GM21529 (cell line): ENCODE data around the gene TBRG1.

Experiments used
- ATAC-seq: cut with Tn5 transposase; IDR thresholded peaks from one replicate; pipeline ENCODE4 v1.9.1; 2021; ENCODE audit not compliant: unreplicated experiment

TBRG1 gene

GRCh38 chr11:124612567-124613246 lies 10.0 kb upstream of the TBRG1 start:
- no peak for ATAC-seq

DNA sequence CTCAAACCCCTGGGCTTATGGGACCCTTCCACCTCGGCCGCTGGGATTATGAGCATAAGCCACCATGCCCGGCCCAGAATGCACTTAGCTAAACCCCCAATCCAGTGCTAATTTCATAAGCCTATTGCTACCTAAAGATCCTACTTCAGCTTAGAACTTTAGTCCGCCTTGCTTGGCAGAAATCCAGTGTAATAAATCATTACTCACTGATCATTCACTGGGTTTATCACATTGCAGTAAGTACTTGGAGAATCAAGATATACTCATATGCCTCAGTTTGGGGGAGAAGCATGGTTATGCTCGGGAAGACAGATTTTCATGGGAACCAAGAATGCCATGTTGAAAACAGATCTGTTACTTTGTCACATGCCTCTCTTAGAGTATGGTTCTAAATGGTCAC lies 3.8 kb upstream of the TBRG1 start:
- no peak for ATAC-seq

- no peak for ATAC-seq
Observed at GRCh38 chr11:124623861-124624525, 1.3 kb downstream of the TBRG1 start.

GRCh38 chr11:124625504-124626168 lies 3.0 kb downstream of the TBRG1 start:
- ATAC-seq, result no peak

DNA sequence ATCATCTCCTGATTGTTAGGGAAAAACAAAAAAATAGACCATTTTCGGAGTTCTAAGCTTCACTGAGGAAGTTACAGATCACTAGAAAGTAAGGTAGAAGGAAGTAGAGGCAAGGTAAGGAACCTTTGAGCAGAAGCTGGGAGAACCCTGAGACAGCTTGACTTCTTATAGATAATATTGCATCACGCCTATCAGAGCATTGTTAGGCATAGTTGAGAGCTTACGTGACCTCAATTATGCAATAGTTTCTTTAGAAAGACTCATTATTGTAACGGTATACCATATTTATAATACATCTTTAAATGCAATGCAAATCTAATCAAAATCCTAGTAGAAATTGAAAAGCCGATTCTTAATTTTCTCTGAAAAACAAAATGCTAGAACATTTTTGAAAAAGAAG lies 4.9 kb downstream of the TBRG1 start:
- no peak for ATAC-seq

DNA sequence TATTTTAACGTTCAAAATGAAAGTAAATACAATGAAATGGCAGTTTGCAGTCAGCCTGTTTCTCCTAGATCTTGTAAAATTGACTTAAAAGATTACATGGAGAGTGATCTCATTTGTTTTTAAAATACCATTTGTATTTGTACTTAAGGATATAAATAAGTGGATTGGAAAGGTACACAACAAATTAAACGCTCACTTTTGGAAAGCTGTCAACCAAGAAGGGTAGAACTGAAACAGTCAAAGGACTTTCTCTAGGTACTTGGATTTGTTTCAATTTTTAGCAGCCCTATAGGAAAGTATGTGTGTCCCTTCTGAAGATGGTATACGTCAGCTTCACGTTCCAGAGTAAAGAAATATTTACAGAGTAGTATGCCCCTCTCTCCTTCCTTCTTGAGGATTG lies 7.3 kb downstream of the TBRG1 start:
- no peak for ATAC-seq

GRCh38 chr11:124633355-124633754 lies 10.7 kb downstream of the TBRG1 start:
- no peak for ATAC-seq

- ATAC-seq, result no peak
Observed at GRCh38 chr11:124635932-124636331, 13.3 kb downstream of the TBRG1 start.

- ATAC-seq, result no peak
Observed at GRCh38 chr11:124638500-124638899, 15.8 kb downstream of the TBRG1 start.

- no peak for ATAC-seq
Observed at GRCh38 chr11:124639186-124639585, 16.5 kb downstream of the TBRG1 start.

DNA sequence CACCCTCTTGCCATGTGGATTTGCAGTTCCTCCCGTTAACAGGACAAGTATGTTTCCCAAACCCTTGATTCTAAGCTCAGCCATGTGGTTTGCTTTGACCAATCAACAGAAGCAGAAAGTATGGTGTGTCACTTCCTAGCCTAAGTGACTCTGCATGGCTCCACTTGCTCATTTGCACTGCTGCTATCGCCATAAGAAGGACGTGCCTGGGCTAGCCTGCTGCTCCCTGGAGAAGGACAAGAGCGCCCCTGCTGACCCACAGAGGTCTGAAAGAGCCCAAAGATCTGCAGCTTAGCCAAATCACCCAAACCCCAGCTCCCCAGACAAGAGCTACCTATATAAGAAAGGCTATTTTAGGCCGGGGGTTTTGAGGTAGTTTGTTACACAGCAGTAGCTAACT lies 18.0 kb downstream of the TBRG1 start:
- no peak for ATAC-seq

DNA sequence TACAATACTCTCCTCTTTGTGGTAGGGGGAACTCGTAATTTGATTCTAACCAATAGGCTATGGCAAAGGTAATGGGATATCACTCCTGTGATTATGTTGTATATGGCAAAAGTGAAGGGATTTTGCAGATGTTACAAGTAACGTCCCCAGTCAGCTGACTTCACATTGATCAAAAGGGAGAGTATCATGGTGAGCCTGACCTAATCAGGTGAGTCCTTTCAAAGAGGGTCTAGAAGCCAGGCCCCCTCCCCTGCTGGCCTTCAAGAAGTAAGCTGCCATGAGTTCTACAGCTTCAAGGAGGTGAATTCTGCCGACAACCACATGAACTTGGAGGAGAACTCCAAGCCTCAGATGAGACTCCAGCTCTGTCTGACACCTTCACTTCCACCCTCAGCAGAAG lies 20.0 kb downstream of the TBRG1 start:
- no peak for ATAC-seq

- no peak for ATAC-seq
Observed at GRCh38 chr11:124643042-124643604, 20.5 kb downstream of the TBRG1 start.

GRCh38 chr11:124643605-124644425 lies 21.2 kb downstream of the TBRG1 start:
- no peak for ATAC-seq

GRCh38 chr11:124644426-124645280 lies 22.0 kb downstream of the TBRG1 start:
- no peak for ATAC-seq

GRCh38 chr11:124646148-124646547 lies 23.5 kb downstream of the TBRG1 start:
- peak; percentile 53 for ATAC-seq

DNA sequence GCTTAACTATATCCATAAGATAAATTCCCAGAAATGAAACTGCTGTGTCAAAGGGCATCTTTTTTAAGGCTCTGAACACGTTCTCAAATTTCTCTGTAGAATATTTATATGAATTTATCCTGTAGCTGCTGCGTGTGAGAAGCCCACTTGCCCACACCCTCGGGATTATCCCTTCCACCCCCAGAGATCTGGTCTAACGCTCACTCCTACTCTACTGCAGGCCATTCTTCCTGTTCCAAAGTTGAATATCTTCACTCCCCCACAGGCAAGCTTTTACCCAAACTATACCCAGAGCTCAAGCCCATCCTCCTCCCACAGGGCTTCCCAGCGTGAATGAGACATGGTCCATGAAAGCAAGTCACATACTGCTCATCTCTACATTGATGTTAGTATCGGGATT lies 25.9 kb downstream of the TBRG1 start:
- ATAC-seq, result no peak

GRCh38 chr11:124656774-124657630 lies 34.3 kb downstream of the TBRG1 start:
- ATAC-seq, result no peak

GRCh38 chr11:124657904-124658303 lies 35.2 kb downstream of the TBRG1 start:
- no peak for ATAC-seq
